Renal cortex interstitium (tissue), 11 donors: ENCODE measurements around the gene CAAP1. TPM values are rescaled to one million over a fixed set of nuclear protein-coding genes. Genes with fewer than 3 reads are reported as not detected.
A peak's percentile ranks its signal among the peaks of the same experiment; 100 is the strongest.
"Not testable (repeated sequence)": the region's sequence is repeated elsewhere in the genome, so short reads cannot be mapped to it uniquely, and the experiment has no call there.

Experiments used
- DNase-seq, 11 donors: peaks; one replicate each; pipeline ENCODE4 v3.0.0-alpha.2; 2013; ENCODE audit warnings: low read depth in 9 of 11, low spot score in 4 of 11; ENCODE audit errors: extremely low read depth in 1 of 11
- polyA plus RNA-seq, 3 donors: library from polyadenylated mRNA; unstranded; fragments of 120-200 nt; gene quantifications; one replicate each; pipeline ENCODE4 v1.2.1, GENCODE V29; 2013; ENCODE audit not compliant: insufficient read length in 3 of 3

CAAP1 gene
- polyA plus RNA-seq, 3 donors = 39.3 to 42.7 (median 41.2) TPM

- no peak for DNase-seq
Observed at GRCh38 chr9:26880262-26880661, 12.3 kb downstream of the CAAP1 start.

- not testable (repeated sequence) for DNase-seq
Observed at GRCh38 chr9:26875155-26875554, 17.4 kb downstream of the CAAP1 start.

- no peak for DNase-seq
Observed at GRCh38 chr9:26870292-26870691, 22.3 kb downstream of the CAAP1 start.

- peak in 3 of 11 donors; percentile 7 to 13 (median 7) for DNase-seq
Observed at GRCh38 chr9:26863074-26863473, 29.5 kb downstream of the CAAP1 start.

GRCh38 chr9:26856413-26857032 is 36.1 kb downstream of the CAAP1 start:
- peak in 9 of 11 donors; percentile 15 to 40 (median 19) for DNase-seq

GRCh38 chr9:26850995-26851394 is 41.6 kb downstream of the CAAP1 start:
- DNase-seq = no peak

- peak in 9 of 11 donors; percentile 2 to 32 (median 7) for DNase-seq
Observed at GRCh38 chr9:26833792-26834191, 58.8 kb downstream of the CAAP1 start.

GRCh38 chr9:26828391-26828955 is 64.1 kb downstream of the CAAP1 start:
- not testable (repeated sequence) for DNase-seq

- no peak for DNase-seq
Observed at GRCh38 chr9:26814799-26815198, 77.8 kb downstream of the CAAP1 start.

GRCh38 chr9:26813247-26813646 is 79.4 kb downstream of the CAAP1 start:
- no peak for DNase-seq

GRCh38 chr9:26812217-26812616 is 80.4 kb downstream of the CAAP1 start:
- DNase-seq = no peak

GRCh38 chr9:26811106-26811505 is 81.5 kb downstream of the CAAP1 start:
- DNase-seq = no peak

GRCh38 chr9:26809795-26810194 is 82.8 kb downstream of the CAAP1 start:
- no peak for DNase-seq

- no peak for DNase-seq
Observed at GRCh38 chr9:26807161-26807560, 85.4 kb downstream of the CAAP1 start.

GRCh38 chr9:26802921-26803320 is 89.7 kb downstream of the CAAP1 start:
- no peak for DNase-seq

- DNase-seq = no peak
Observed at GRCh38 chr9:26801772-26802171, 90.8 kb downstream of the CAAP1 start.

GRCh38 chr9:26800322-26800721 is 92.3 kb downstream of the CAAP1 start:
- DNase-seq = peak in 1 of 11 donors; percentile 5

GRCh38 chr9:26791274-26791673 is 101.3 kb downstream of the CAAP1 start:
- DNase-seq = no peak
